Stimulated activated CD4-positive, alpha-beta T cell treated with anti-CD3 and anti-CD28 coated beads, TNF-alpha, amount 100 ng/mL, for 24 hours (primary cell): Measurements from ENCODE around the gene LLGL1.

ENCODE experiments used
- DNase-seq, 3 experiments: peaks; one replicate each; pipeline ENCODE4 v3.0.0-alpha.2; 2020; ENCODE audit warnings: low read depth in 3 of 3

The LLGL1 gene

DNA sequence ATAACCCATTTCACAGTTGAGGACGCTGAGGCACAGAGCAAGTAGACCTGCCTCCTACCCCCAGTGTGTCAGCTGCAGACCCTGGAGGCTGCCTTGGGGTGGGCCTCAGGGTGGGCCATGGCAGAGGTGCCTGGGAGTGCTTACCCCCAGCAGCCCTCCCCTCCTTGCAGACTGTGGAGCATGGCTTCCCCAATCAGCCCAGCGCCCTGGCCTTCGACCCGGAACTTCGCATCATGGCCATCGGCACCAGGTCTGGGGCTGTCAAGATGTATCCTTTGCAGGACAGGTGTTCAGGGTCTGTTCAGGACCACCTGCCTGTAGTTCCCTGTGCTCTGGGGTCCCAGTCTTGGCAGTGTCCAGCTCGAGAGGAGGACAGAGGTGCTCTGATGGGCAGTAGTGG lies 4.3 kb downstream of the LLGL1 start:
- DNase-seq: no peak

DNA sequence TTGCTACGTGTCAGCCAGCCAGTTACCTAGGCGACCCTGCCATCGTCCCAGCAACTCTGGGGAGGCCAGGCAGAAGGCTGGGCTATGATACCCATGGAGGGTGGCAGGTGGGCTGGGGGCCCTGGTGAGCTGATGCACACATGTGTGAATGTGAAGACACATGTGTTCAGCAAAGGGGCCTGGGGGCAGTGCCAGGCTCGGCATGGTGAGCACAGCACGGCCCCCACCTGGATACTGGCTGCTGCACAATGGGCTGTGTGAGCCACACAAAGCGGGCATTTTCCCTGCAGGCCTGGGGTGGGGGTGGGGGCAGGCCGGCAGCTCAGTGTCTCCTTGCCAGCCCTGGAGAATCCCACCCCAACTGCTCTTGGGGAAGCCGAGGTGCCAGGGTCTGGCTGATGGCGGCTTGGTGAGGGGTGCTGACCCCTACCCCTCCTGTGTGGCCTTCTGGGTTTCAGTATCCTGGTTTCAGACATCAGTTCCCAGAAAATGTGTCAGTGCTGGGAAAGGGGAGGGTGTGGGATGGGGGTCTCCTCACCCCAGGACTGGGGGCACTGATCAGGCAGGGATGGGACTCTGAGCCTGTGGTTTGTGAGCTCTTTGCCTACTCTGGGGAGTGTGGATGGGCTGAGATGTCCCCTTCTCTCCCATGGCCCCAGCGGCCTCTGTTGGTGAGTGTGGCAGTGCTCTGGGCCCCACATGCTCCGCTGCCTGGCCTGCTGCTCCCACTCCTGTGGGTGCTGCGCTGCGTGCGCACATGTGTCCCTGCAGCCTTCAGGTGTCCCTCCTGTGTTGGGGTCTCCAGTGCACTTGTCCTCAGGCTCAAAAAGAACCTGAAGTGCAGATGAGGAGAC lies 5.1 kb downstream of the LLGL1 start:
- DNase-seq: no peak

- no peak for DNase-seq
Observed at GRCh38 chr17:18231164-18231563, 5.7 kb downstream of the LLGL1 start.

DNA sequence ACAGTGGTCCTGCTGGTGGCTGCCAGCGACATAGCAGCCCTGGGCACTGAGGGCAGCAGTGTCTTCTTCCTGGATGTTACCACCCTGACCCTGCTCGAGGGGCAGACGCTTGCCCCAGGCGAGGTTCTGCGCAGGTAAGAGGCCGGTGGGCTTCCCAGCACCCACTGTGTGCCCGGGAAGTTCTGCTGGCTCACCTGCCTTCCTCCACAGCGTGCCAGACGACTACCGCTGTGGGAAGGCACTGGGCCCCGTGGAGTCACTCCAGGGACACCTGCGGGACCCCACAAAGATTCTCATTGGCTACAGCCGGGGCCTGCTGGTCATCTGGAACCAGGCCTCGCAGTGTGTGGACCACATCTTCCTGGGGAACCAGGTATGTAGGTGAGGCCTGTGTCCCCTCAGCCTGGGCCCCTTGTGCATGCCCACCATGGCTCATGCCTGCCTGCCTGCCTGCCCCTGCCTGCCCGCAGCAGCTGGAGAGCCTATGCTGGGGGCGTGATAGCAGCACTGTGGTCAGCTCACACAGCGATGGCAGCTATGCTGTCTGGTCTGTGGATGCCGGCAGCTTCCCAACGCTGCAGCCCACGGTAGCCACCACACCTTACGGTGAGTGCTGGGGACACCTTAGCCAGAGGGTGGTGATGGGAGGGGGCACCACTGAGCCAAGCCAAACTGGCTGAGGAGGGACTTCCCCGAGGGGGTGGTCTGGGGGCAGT lies 8.5 kb downstream of the LLGL1 start:
- DNase-seq: no peak

DNA sequence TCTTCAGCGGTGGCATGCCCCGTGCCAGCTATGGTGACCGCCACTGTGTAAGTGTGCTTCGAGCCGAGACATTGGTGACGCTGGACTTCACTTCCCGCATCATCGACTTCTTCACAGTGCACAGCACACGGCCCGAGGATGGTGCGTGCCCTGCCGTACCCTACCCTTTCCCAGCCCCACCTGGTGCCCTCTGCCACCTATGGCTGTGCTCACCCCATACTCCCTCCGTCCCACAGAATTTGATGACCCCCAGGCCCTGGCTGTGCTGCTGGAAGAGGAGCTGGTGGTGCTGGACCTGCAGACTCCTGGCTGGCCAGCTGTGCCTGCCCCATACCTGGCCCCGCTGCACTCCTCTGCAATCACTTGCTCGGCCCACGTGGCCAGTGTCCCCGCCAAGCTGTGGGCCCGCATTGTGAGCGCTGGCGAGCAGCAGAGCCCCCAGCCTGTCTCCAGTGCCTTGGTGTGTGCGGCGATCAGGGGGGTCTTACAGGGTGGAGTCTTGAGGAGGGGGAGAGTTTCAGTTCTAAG lies 9.5 kb downstream of the LLGL1 start:
- no peak for DNase-seq

- DNase-seq: peak in 1 of 3 experiments; percentile 51
Observed at GRCh38 chr17:18235743-18236256, 10.4 kb downstream of the LLGL1 start.

DNA sequence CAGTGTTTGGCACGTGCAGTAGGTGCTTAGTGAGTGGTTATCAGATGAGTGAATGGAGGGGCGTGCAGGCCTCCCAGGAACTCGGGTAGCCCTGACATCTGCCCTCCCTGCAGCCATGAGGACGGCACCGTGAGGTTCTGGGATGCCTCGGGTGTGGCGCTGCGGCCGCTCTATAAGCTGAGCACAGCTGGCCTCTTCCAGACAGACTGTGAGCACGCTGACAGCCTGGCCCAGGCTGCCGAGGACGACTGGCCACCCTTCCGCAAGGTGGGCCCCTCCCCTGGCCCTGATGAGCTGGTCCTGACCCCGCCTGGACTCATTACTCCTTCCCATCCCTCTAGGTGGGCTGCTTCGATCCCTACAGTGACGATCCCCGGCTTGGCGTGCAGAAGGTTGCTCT lies 11.1 kb downstream of the LLGL1 start:
- no peak for DNase-seq

- no peak for DNase-seq
Observed at GRCh38 chr17:18237461-18237860, 12.0 kb downstream of the LLGL1 start.

DNA sequence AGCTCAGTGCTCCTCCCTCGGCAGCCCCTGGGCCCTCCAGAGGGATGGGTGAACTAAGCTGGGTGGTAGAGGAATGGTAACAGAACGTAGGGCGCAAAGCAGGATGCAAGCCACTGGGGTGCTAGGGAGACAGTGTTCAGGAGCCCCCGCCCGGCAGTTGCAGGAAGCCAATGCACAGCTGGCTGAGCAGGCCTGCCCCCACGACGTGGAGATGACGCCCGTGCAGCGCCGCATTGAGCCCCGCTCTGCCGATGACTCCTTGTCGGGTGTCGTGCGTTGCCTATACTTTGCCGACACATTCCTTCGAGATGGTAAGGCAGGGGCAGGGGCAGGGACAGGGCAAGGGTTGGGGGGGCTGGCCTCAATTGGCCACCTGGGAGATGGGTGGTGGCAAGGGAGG lies 12.9 kb downstream of the LLGL1 start:
- no peak for DNase-seq

- DNase-seq: no peak
Observed at GRCh38 chr17:18240449-18240848, 15.0 kb downstream of the LLGL1 start.

DNA sequence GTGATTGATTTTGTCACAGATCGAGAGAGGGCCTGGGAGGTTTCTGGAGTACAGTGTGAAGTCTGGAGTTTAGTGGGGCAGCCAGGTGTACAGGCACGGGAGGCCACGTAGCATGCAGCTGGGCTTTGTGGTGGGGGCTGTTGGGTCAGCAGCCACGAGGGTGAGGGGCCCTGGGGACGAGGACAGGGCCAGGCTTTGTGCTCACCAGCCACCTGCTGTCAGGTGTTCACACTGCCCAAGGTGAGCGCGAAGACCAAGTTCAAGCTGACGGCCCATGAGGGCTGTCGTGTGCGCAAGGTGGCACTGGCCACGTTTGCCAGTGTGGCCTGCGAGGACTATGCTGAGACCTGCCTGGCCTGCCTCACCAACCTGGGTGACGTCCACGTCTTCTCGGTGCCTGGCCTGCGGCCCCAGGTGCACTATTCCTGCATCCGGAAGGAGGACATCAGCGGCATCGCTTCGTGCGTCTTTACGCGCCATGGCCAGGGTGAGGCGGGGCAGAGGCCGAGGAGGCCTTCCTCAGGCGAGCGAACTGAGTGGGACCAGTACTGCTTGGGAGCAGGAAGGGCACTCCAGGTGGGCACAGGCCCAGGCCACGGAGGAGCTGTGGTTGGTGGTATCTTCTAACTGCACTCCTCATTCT lies 15.9 kb downstream of the LLGL1 start:
- DNase-seq: no peak

GRCh38 chr17:18245038-18245776 lies 19.8 kb downstream of the LLGL1 start:
- DNase-seq: no peak

GRCh38 chr17:18246109-18246725 lies 20.8 kb downstream of the LLGL1 start:
- DNase-seq: no peak

DNA sequence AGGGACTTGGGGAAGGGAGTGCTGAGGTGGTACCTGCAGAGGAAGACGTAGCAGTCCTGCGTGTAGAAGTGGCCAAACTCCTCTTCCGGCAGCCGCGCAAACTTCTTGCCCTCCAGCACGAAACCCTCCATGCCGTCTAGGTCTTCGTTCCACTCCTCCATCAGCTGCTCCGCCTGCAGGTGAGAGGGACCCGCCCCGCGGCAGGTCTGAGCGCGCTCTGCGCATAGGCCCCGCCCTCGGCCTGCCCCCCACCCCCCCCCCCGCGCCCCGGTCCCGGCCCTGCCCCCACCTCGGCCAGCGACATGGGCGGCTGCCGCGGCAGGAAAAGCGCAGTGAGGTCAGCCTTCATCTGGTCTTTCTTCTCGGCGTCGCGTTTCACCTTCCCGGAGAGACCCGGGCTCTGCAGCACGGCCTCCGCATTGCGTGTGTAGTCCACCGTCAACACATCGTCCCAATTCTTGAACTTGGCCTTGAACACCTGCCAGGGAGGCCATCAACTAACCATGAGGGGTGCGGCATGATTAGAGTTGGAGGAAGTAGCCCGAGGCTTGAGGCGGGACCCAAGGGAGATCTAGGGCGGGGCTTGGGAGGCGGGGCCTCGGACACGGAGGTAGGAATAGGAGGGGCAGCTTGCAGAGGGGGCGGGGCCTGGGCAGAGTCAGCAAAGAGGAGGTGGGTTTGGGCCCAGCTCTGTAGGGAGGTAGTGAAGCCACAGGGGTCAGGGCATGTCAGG lies 21.6 kb downstream of the LLGL1 start:
- DNase-seq: peak in 1 of 3 experiments; percentile 60

- DNase-seq: no peak
Observed at GRCh38 chr17:18247613-18248001, 22.2 kb downstream of the LLGL1 start.

DNA sequence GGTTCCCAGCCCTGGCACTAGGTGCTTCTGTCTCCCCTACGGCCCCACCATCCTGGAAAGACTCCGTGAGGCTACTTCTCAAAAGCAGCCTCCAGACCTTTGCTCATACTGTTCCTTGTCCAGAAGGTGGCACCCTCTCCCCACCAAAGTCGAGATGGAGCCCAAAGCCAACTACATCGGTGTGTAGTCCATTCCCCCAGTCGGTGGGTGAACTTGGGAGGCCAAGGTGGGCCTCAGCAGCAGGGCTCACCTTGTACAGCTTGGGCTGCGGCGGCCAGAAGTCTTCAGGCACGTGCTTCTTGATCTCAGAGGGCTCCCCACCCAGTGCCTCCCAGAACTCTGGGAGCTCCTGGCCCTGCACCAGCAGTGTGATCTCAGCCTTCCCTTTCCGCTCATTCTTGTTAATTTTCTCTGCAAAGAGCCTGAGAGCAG lies 22.9 kb downstream of the LLGL1 start:
- DNase-seq: peak in 2 of 3 experiments; percentile 42 to 61

GRCh38 chr17:18248811-18249210 lies 23.4 kb downstream of the LLGL1 start:
- no peak for DNase-seq

DNA sequence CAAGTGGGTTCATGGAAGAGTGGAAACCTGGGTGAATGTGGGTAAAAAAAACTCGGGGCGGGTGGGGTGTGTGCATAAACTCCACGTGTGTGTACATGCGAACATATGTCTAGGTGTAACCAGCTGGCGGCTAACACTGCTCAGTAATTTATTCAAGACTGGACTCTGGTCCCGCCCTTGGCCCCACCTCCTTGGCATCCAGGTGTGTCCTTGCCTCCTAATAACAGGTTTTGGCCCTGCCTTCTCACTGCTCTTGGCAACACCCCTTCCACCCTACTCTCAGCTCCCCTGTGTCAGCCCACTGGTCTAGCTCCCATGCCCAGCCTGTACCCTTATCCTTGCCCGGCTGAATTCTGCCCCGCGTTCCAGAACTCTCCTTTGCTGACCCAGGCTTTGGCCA lies 24.8 kb downstream of the LLGL1 start:
- no peak for DNase-seq

DNA sequence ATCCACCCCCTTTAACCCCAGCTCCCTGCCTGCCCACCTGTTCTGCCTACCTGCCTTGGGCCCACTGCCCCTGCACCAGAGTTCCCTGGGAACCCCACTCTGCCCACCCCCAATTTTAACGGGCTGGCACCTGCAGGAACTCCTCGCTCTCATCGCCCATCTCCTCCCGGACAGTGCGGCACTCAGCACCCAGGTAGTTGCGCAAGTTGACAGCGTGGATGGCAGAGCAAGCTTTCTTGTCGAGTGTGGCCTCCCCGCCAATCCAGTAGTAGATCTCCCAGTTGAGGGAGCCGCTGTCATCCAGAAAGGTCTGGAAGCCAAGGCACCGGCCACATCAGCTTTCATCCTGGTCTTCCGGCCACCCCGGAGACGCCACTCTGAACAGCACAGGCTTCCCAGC lies 25.3 kb downstream of the LLGL1 start:
- DNase-seq: no peak

DNA sequence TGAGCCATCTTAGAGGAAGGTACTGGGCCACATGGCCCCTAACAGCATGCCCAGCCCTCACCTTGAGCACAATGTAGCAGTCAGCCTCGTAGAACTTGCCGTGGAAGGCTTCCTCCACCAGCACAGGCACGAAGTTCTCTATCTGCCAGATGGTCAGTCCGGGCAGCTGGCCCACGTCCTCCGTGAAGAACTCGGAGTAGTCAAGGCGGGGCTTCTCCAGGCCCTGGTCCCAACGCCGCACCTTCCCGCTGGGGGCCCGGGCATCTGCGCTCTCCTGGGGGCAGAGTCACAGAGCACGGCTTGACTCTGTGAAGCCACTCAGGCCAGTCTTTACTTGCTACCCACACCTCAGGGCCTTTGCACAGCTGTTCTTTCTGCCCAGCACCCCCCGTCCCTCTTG lies 25.8 kb downstream of the LLGL1 start:
- no peak for DNase-seq
